IPS-NIHi7 (cell line): ENCODE results near the gene KCTD21.

Experiments used
- DNase-seq: peaks from one replicate; pipeline ENCODE4 v3.0.0; 2012; ENCODE audit warnings: mixed read lengths; ENCODE audit errors: extremely low spot score

KCTD21 gene

DNA sequence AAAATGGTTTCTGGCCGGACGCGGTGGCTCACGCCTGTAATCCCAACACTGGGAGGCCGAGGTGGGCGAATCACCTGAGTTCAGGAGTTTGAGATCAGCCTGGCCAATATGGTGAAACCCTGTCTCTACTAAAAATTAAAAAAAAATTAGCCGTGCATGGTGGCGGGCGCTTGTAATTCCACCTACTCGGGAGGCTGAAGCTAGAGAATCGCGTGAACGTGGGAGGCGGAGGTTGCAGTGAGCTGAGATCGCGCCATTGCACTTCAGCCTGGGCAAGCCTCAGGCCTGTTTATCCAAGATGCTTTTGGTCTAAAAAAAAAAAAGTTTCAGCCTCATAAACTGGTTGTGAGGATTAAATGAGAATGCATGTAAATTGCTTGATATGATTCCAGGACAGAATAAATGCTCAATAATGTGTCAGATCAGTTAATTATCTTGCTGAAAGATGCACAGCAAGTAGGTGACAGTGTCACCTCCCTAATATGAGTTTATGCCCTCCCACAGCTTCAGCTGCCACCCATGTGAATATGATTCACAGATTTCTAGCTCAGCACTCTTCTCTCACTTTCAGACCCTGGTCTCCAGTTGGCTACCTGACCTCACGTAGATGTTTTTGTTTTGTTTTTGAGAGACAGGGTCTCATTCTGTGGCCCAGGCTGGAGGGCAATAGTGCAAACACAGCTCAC, 47.9 kb downstream of the KCTD21 start:
- no peak for DNase-seq

DNA sequence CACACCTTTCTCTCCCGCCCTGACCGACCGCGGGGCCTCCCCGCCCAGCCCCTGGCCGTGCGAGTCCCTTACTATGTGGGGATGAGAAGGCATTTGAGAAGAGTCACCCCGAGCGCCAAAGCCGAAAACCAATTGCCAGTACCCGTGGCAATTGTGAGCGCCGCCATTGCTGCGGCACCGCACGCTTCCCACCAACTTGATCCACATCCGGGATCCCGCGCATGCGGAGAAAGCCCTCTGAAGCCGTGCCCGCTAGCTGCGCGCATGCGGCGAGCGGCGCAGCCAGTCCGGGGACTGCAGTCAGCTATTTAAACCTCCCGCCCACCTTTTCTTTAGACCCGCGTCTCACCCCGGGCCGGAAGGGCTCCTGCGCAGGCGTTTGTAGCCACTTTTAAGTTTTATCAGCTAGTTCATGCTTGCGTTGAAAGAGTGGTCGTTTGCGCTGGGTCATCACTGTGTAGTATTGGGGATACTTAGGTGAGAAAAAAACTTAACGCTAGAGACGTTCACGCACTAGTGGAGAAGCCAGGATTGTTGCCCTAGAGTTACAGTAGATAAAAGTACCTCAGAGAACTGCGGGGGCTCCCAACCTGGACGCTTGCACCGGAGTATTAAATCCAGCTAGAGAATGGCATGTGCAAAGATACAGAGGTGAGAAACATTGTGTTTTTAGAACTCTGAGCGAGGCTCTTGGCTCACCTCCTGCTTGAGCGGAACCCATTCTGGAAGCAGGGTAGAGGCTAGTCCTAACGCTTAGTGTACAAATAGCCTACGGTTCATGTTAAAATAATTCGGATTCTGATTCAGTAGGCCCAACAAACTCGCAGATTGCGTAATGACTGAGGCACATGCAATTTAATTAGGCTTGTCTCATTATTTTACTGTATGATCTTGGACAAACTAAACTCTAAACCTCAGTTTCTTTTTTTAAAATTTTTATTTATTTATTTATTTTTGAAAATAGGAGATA, 48.7 kb downstream of the KCTD21 start, which contains the start of gene ALG8:
Gene ALG8 (minus strand): TSS at position 205 of the 970 bp plus-strand sequence. CDS start 38 bp downstream, at position 167.
- DNase-seq, result peak; percentile 100

GRCh38 chr11:78138694-78139421, 49.6 kb downstream of the KCTD21 start:
- DNase-seq, result peak; percentile 40

- DNase-seq, result no peak
These were observed 50.1 kb downstream of the KCTD21 start for GRCh38 chr11:78138291-78138690.

DNA sequence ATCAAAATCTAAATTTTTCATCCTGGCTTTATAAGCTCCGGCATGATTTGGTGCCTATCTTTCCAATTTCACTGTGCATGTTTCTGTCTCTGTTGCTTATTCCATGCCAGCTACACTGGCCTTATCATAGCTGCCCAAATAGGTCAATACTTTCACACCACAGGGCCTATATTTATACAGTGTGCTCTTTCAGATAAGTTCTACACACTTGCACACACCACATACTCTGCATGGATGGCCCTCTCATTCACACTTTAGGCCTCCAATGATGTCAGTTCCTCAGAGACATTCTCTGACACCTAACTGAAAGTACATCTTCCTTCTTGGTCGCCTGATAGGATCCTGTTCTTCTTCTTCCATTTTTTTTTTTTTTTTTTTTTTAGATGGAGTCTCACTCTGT, 56.0 kb downstream of the KCTD21 start:
- DNase-seq, result no peak

GRCh38 chr11:78131956-78132355, 56.5 kb downstream of the KCTD21 start:
- no peak for DNase-seq

- DNase-seq, result no peak
These were observed 61.0 kb downstream of the KCTD21 start for GRCh38 chr11:78127403-78127802.
